ENCODE results near the gene BCAN. TPM values are rescaled to one million over a fixed set of nuclear protein-coding genes. Genes with fewer than 3 reads are reported as not detected.
A peak's percentile ranks its signal among the peaks of the same experiment; 100 is the strongest.

Gene BCAN
- total RNA-seq, 1 experiment from 2014 or later: not detected

- Histone ChIP-seq H3K27ac (peak overlapping the region; percentile 87), H3K27me3 (replicated peaks) (no peaks in the 10 kb centered on the region), H3K4me1 (replicated peaks) (peaks cover 74% of the 10 kb centered on the region), H3K9me3 (replicated peaks) (no peaks in the 10 kb centered on the region), H3K36me3 (peaks cover 6% of the 10 kb centered on the region; the same call in 1 of the 2 replicates), H3K4me3 (no peak overlapping the region)
- no peak for DNase-seq (ENCODE audit: low read depth in 1 of 2, low spot score in 2 of 2)
These were observed 23.6 kb downstream of the BCAN start for GRCh38 chr1:156665539-156665938.

DNA sequence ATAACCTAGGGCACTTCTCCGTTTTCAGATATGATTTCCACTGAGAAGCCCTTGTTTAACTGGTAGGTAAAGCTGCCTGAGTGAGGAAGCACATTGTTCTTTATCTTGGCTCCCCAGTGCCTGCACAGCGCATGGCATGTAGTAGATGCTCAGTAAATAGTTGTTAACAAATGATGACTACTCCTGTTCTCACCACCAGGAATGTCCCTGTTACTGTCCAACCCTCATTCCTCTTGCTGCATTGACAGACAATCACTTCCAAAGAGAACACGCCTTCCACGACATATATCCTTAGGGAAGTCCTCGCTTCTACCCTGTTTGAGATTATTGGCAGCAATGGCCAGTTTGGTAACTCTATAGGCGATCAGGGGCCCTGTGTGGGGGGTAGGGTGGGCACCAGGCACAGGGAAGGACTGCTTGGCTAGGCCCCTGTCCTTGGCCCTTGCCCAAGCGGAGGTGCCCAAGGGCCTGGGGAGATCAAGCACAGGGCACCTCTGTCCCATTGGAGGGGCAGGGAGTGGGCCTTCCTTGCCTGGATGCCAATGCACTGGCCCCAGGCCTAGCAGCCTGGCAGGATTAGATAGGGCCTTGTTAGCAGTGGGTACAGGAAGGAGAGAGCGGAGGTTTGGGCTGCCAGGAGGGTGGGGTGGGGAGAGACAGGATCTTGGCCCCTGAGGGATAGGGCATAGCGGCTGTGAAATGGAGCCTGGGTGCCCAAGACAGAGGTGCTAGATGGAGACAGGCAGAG lies 25.1 kb downstream of the BCAN start:
- H3K4me1 ChIP-seq (replicated peaks): peaks cover 59% of the 10 kb centered on the region
- H3K27ac ChIP-seq: peak overlapping the region; percentile 22; the same call in 1 of the 2 replicates
- no peaks in the 10 kb centered on the region for H3K9me3 ChIP-seq (replicated peaks)
- no peaks in the 10 kb centered on the region for H3K27me3 ChIP-seq (replicated peaks)
- H3K36me3 ChIP-seq: peaks cover 18% of the 10 kb centered on the region
- DNase-seq (ENCODE audit: low read depth in 1 of 2, low spot score in 2 of 2): no peak
- no peak overlapping the region for H3K4me3 ChIP-seq

DNA sequence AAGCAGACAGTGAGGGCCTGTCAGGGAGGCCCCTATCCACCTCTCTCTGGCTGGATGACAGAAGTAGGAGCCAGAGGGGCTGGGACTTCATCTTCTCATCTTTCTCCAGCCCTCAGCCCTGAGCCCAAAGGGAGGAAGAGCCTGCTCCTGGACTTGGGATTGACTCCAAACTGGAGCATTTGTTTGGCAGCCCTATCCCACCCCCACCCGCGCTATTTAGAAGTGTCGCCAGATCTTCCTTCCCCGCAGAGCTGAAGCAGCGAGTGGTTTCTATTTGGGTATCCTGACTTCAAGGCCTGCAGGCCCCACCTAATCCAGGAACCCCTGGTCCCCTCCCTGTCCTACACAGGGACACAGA lies 25.7 kb downstream of the BCAN start:
- Histone ChIP-seq H3K27ac (no peak overlapping the region; the same call in 1 of the 2 replicates), H3K4me1 (replicated peaks) (peaks cover 53% of the 10 kb centered on the region), H3K36me3 (peaks cover 24% of the 10 kb centered on the region), H3K4me3 (no peak overlapping the region), H3K9me3 (replicated peaks) (no peaks in the 10 kb centered on the region), H3K27me3 (replicated peaks) (no peaks in the 10 kb centered on the region)
- DNase-seq (ENCODE audit: low read depth in 1 of 2, low spot score in 2 of 2): no peak

DNA sequence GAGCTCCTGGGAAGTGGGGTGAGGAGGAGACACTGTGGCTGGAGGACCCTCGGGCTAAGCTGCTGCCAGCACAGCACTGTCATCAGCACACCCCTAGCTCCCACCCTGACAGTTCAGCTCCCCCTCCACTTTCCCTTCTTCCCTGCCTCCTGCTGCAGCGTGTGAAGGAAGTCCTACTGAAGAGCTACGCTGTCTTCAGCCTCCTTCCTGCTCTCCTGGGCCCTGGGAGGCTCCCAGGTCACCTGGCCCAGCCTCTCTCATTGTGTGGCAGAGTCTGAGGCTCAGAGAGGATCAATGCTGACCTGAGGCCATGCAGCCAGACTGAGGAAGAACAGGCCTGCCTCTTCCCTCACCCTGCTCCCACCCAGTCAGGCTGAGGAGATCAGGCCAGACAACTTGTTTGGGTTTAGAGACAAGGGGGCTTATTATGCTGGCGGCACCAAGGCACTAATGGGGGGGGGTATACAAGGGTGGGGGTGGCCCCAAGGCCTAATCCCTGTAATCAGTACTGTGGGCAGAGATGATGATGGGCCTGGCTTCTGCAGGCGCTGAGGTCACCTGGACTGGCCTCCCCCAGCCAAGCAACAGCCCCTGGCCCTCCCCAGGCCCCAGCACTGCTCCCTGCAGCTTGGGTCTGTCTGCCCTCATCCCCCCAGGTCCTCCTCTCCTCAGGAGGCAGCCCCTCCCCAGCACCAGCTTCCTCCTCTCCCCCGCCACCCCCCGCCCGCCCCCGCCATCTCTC lies 26.2 kb downstream of the BCAN start:
- H3K4me1 ChIP-seq (replicated peaks): peaks cover 48% of the 10 kb centered on the region

DNA sequence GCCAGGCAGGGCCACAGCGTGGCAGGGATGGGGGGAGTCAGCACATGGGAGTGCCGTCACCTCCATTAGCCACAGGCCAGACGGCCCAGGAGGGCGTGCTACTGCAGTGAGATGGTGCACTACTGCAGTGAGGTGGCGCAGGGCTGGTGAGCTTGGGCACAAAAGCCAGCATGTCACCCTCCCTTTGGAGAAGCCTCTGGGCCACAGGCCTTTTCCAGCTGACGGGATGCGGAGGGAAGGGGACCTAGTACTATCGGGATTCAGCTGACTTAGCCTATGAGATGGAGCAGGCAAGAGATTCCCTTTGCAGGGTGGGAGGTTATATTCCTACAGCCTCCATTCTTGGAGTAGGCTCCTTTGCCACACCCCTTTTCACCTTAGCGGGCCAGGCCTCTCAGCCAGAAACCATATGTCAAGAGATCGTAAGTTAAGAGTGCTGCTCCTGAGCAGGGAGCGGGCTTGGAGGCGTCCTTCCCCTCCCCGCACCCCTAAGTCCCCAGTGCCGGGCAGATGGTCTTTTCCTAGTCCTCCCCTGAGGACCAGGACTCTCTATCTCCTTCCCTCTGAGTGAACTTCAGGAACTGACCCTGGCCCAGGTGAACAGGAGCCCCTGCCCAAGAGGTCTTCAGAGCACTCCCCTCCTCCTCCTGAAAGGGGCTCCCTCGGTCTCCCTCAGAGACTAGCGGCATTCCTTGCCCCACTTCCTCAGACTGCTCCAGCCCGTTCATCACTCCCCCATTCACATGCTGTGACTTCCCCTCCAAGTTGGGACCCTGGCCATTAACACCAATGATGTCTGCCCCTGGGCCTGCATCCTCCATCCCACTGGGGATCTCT lies 27.1 kb downstream of the BCAN start:
- H3K36me3 ChIP-seq: peaks cover 38% of the 10 kb centered on the region
- no peak overlapping the region for H3K4me3 ChIP-seq
- peaks cover 48% of the 10 kb centered on the region for H3K4me1 ChIP-seq (replicated peaks)
- H3K27ac ChIP-seq: no peak overlapping the region
- H3K9me3 ChIP-seq (replicated peaks): no peaks in the 10 kb centered on the region
- DNase-seq (ENCODE audit: low read depth in 1 of 2, low spot score in 2 of 2): no peak
- H3K27me3 ChIP-seq (replicated peaks): no peaks in the 10 kb centered on the region

More for the DNA sequence above, 26.2 kb downstream of the BCAN start:
- Histone ChIP-seq H3K4me3 (no peak overlapping the region), H3K9me3 (replicated peaks) (no peaks in the 10 kb centered on the region), H3K36me3 (peaks cover 29% of the 10 kb centered on the region), H3K27ac (no peak overlapping the region; the same call in 1 of the 2 replicates), H3K27me3 (replicated peaks) (no peaks in the 10 kb centered on the region)
- DNase-seq (ENCODE audit: low read depth in 1 of 2, low spot score in 2 of 2): no peak

DNA sequence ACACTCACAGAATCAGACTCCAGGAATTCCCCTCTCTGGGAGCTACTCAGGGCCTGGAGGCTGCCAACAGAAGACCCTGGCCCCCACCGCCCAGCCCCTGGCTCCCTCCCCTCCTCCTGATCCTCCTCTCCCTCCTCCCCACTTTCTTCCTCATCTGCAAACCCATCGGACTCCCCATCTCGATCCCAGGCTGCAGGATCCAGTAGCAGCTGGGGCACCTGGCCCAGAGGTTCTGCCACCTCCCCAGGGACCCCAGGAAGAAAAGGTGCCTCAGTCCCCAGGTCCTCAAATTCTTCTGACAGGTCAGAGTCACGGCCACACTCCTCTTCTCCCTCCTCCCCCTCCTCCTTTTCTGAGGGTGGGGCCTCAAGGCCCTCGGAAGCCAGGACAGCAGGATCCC lies 27.9 kb downstream of the BCAN start:
- Histone ChIP-seq H3K36me3 (peaks cover 46% of the 10 kb centered on the region), H3K27ac (no peak overlapping the region), H3K9me3 (replicated peaks) (no peaks in the 10 kb centered on the region), H3K4me3 (no peak overlapping the region), H3K27me3 (replicated peaks) (no peaks in the 10 kb centered on the region), H3K4me1 (replicated peaks) (peaks cover 48% of the 10 kb centered on the region)
- DNase-seq (ENCODE audit: low read depth in 1 of 2, low spot score in 2 of 2): no peak

GRCh38 chr1:156670359-156670758 lies 28.4 kb downstream of the BCAN start:
- no peak overlapping the region for H3K4me3 ChIP-seq
- no peak for DNase-seq (ENCODE audit: low read depth in 1 of 2, low spot score in 2 of 2)
- no peaks in the 10 kb centered on the region for H3K9me3 ChIP-seq (replicated peaks)
- peaks cover 48% of the 10 kb centered on the region for H3K4me1 ChIP-seq (replicated peaks)
- no peaks in the 10 kb centered on the region for H3K27me3 ChIP-seq (replicated peaks)
- H3K36me3 ChIP-seq: peaks cover 51% of the 10 kb centered on the region
- no peak overlapping the region for H3K27ac ChIP-seq

DNA sequence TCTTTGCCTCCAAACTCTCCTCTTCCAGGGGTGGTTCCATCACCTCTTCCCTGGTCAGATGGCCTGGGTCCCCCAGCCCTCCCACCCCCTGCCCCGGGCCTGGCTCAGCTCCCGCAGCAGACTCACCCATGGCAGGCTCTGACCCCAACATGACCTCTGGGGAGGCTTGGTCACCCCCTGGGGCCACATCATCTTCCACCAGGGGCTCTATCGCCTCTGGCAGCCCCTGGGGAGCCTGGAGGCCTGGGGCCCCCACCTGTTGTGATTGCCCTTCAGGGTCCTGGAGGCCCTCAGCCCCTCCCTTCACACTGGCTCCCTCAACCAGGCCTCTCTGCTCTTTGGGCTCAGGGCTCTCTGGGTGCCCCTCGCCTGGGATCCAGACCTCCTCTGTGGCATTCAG lies 28.9 kb downstream of the BCAN start:
- no peaks in the 10 kb centered on the region for H3K27me3 ChIP-seq (replicated peaks)
- no peak for DNase-seq (ENCODE audit: low read depth in 1 of 2, low spot score in 2 of 2)
- H3K27ac ChIP-seq: no peak overlapping the region
- peaks cover 48% of the 10 kb centered on the region for H3K4me1 ChIP-seq (replicated peaks)
- H3K4me3 ChIP-seq: no peak overlapping the region
- H3K36me3 ChIP-seq: peaks cover 51% of the 10 kb centered on the region
- no peaks in the 10 kb centered on the region for H3K9me3 ChIP-seq (replicated peaks)

- Histone ChIP-seq H3K9me3 (replicated peaks) (no peaks in the 10 kb centered on the region), H3K4me1 (replicated peaks) (peaks cover 48% of the 10 kb centered on the region), H3K4me3 (no peak overlapping the region), H3K27me3 (replicated peaks) (no peaks in the 10 kb centered on the region), H3K36me3 (peaks cover 56% of the 10 kb centered on the region), H3K27ac (no peak overlapping the region)
- DNase-seq (ENCODE audit: low read depth in 1 of 2, low spot score in 2 of 2): no peak
These were observed 29.9 kb downstream of the BCAN start for GRCh38 chr1:156671804-156672203.

GRCh38 chr1:156673387-156674121 lies 31.6 kb downstream of the BCAN start:
- no peak overlapping the region for H3K4me3 ChIP-seq
- peaks cover 59% of the 10 kb centered on the region for H3K36me3 ChIP-seq
- no peaks in the 10 kb centered on the region for H3K9me3 ChIP-seq (replicated peaks)
- DNase-seq (ENCODE audit: low read depth in 1 of 2, low spot score in 2 of 2): peak; percentile 85 to 87
- peaks cover 48% of the 10 kb centered on the region for H3K4me1 ChIP-seq (replicated peaks)
- H3K27ac ChIP-seq: peak overlapping the region; percentile 66
- H3K27me3 ChIP-seq (replicated peaks): no peaks in the 10 kb centered on the region; the same call in 1 of the 2 replicates

- Histone ChIP-seq H3K27me3 (replicated peaks) (peaks cover 2% of the 10 kb centered on the region), H3K9me3 (replicated peaks) (no peaks in the 10 kb centered on the region), H3K27ac (no peak overlapping the region; the same call in 1 of the 2 replicates), H3K4me3 (peak overlapping the region; percentile 42), H3K36me3 (peaks cover 53% of the 10 kb centered on the region), H3K4me1 (replicated peaks) (peaks cover 48% of the 10 kb centered on the region)
- DNase-seq (ENCODE audit: low read depth in 1 of 2, low spot score in 2 of 2): peak in 1 of 2 experiments; percentile 50
These were observed 33.5 kb downstream of the BCAN start for GRCh38 chr1:156675210-156676113.

GRCh38 chr1:156676114-156676819 lies 34.4 kb downstream of the BCAN start:
- peaks cover 48% of the 10 kb centered on the region for H3K36me3 ChIP-seq
- H3K27me3 ChIP-seq (replicated peaks): peaks cover 2% of the 10 kb centered on the region
- no peak for DNase-seq (ENCODE audit: low read depth in 1 of 2, low spot score in 2 of 2)
- no peaks in the 10 kb centered on the region for H3K9me3 ChIP-seq (replicated peaks)
- no peak overlapping the region; the same call in 1 of the 2 replicates for H3K27ac ChIP-seq
- peak overlapping the region; percentile 42 for H3K4me3 ChIP-seq
- peaks cover 48% of the 10 kb centered on the region for H3K4me1 ChIP-seq (replicated peaks)
